Measurements from ENCODE around the gene IFNA2.
A peak's percentile ranks its signal among the peaks of the same experiment; 100 is the strongest.
"Not testable (repeated sequence)": the region's sequence is repeated elsewhere in the genome, so short reads cannot be mapped to it uniquely, and the experiment has no call there.

IFNA2 gene

GRCh38 chr9:21381448-21382339 is 3.5 kb downstream of the IFNA2 start:
- no peak for DNase-seq

- DNase-seq, result not testable (repeated sequence)
Measured at GRCh38 chr9:21371467-21371866, 13.7 kb downstream of the IFNA2 start.

DNA sequence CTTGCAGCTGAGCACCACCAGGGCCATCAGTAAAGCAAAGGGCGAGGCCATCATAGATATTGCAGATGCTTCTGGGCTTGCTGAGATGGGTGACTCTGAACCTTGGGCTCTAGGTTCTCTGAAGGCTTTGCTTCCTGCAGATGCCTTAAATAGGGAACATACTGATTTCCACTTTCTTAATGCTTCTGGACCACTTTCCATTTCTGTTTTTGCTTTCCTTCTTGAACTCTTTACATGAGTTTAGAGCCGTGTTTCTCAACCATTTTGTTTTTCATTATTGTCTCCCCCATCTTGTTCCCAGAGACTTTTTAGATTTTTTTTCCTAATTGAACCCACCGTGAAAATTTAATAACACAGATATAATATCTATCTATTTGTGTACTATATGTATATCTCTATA is 17.2 kb downstream of the IFNA2 start, which contains the start of gene IFNA13:
TSS of gene IFNA13 (minus strand) at position 101 of the 400 bp plus-strand sequence. CDS start at position 54, 47 bp downstream.
- DNase-seq, result no peak

GRCh38 chr9:21367169-21367568 is 18.0 kb downstream of the IFNA2 start:
- not testable (repeated sequence) for DNase-seq

GRCh38 chr9:21362287-21362686 is 22.9 kb downstream of the IFNA2 start:
- no peak for DNase-seq

GRCh38 chr9:21357479-21358460 is 27.4 kb downstream of the IFNA2 start:
- no peak for DNase-seq

DNA sequence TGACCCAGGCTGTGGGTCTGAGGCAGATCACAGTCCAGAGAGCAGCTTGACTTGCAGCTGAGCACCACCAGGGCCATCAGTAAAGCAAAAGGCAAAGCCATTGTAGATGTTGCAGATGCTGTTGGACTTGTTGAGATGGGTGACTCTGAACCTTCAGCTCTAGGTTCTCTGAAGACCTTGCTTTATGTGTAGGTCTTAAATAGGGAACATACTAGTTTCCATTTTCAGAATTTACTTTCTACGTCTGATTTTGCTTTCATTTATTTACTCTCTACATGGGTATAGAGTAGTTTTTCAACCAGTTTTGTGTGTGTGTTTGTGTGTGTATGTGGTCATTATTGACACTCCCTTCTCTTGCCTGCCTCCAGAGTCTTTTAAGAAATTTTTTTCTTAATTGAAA is 34.4 kb downstream of the IFNA2 start, which contains the start of gene IFNA6:
TSS of gene IFNA6 (minus strand) at position 101 of the 400 bp plus-strand sequence. CDS start at position 101, 0 bp downstream.
- DNase-seq, result no peak

DNA sequence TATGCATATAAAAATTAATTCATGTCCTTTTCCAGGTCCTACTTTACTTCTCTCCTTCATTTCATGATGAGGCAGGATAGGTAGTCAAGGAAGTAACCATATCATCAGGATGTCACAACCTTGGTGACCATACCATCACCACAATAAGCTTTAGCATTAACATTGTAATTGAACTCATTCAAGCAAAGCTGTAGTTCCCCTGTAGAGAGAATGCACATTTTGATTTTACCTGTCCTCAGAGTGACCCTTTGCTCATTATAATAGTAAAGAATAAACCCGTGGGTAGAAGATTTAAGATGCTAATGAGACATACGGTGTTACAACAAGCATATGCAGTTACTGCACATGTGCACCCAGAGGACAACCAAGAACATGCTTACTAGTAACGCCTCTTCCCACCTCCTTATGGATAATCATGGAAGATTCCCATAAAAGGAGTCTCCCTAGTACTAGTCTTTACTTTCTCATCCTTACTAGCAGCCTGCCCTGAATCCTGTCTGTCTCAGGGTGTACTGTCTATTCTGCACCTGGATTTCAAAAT is 36.7 kb downstream of the IFNA2 start:
- no peak for DNase-seq

DNA sequence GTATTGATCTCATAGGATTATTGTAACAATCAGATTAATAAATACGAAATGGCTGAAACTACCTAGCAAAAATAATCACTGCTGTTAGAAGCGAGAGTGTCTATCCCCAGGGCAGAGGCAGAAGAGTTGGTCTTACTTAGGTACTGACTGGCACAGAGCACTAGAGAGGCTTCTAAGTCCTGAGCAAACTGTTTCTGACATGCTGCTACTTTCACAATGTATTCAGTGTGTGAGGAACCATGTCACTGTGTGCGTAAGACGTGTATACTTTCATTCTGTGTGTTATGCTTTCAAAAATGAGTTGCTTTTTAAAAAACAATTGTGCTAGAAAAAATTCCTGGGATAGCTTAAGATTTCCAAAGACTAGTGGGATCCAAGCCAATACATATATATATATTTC is 44.5 kb downstream of the IFNA2 start:
- no peak for DNase-seq

- DNase-seq, result no peak
Measured at GRCh38 chr9:21336457-21336856, 48.7 kb downstream of the IFNA2 start.

DNA sequence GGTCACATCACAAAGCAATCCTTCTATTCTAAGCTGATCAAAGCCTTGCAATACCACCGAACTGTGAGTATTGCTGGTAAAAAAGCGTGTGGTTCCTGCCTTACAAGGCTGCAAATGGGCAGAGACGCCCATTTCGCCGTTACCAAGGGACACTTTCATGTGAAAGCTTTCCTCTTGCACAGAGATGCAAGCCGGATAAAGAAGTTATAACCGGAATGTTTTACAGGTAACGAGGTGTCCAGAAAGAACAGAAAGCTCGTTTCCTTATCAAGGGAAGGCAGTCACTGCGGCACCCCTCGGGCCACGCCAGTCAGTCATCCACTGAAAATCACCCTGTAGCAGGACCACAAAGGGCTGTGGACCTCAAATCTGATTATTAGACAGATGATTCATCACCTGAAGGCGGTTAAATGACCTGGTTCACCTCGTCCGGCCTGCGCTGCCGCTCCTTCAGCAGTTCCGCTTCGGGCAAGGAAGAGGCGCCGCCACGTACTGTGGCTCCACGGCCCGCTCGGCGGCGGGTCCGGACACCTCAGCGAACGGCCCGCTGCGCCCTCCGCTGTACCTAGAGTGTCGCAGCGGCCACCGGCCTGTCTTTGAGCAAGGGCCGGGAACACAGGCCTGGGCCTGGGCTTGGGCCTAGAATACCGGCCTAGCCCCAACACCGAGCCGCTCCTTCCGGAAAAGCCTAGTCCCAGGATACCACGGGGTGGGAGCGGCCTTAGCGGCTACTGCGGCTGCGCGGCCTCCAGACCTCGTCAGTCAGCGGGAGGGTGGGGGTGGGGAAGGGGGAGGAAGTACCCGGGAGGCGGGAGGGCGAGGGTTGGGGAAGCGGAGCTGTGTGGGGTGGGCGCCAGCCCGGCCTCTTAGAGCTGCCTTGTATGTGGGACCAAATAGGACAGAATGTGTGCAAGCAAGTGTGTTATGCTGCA is 50.2 kb downstream of the IFNA2 start, which contains the start of gene KLHL9:
TSS of gene KLHL9 (minus strand) at position 704 of the 932 bp plus-strand sequence. CDS start at position 159, 545 bp downstream.
- DNase-seq, result peak; percentile 92
